MM.1S (cell line): ENCODE measurements around the gene IL1RAPL1.

ENCODE experiments used
- EZH2 ChIP-seq: fragments of 300-600 bp; sonication (generic); optimal IDR thresholded peaks from 2 replicates; pipeline ENCODE3; 2017; ENCODE audit warnings: low read depth, mild to moderate bottlenecking, antibody characterized with exemption, low read length, mixed read lengths
- TF ChIP-seq, protein P1 (sequence below): fragments of 300-600 bp; sonication (generic); IDR thresholded peaks from 2 replicates; pipeline ENCODE4 v1.5.1; 2016; ENCODE audit warnings: antibody characterized with exemption, low read length, mixed read lengths

DNA sequence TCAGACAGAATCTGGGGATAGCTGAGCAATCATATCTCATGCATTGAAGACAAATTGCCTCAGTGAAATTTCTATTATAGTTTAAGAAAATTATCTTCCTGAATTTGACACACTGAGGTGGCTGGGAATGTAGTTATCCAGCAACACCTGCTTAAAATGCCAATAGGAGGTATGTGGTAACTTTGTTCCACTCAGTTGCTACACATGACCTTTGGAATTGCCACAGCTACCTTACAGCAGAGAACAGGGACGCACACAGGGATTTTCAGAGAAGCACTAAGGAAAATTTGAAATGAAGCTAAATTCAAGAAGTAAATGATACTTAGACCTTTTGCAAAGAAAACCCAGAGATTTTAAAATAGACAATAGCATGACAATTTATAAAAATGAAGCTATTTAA, 264.6 kb downstream of the IL1RAPL1 start:
- TF ChIP-seq, protein P1, sequence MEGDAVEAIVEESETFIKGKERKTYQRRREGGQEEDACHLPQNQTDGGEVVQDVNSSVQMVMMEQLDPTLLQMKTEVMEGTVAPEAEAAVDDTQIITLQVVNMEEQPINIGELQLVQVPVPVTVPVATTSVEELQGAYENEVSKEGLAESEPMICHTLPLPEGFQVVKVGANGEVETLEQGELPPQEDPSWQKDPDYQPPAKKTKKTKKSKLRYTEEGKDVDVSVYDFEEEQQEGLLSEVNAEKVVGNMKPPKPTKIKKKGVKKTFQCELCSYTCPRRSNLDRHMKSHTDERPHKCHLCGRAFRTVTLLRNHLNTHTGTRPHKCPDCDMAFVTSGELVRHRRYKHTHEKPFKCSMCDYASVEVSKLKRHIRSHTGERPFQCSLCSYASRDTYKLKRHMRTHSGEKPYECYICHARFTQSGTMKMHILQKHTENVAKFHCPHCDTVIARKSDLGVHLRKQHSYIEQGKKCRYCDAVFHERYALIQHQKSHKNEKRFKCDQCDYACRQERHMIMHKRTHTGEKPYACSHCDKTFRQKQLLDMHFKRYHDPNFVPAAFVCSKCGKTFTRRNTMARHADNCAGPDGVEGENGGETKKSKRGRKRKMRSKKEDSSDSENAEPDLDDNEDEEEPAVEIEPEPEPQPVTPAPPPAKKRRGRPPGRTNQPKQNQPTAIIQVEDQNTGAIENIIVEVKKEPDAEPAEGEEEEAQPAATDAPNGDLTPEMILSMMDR, result no peak
- no peak for TF ChIP-seq EZH2
